ENCODE measurements around the gene NEK2.
"Not testable (repeated sequence)": the region's sequence is repeated elsewhere in the genome, so short reads cannot be mapped to it uniquely, and the experiment has no call there.

Gene NEK2

GRCh38 chr1:211703812-211704537 lies 28.6 kb upstream of the NEK2 start:
- DNase-seq, result no peak
- peaks cover 2% of the 10 kb centered on the region for H3K4me1 Mint-ChIP-seq (ENCODE audit: low read depth)
- peaks cover 3% of the 10 kb centered on the region for H3K27me3 Mint-ChIP-seq
- H3K4me3 Mint-ChIP-seq, result no peak overlapping the region
- no peaks in the 10 kb centered on the region for H3K36me3 Mint-ChIP-seq (ENCODE audit: low read depth)
- no peaks in the 10 kb centered on the region for H3K9me3 Mint-ChIP-seq
- no peak overlapping the region for H3K27ac Mint-ChIP-seq

GRCh38 chr1:211701733-211702132 lies 26.3 kb upstream of the NEK2 start:
- peaks cover 15% of the 10 kb centered on the region for H3K4me1 Mint-ChIP-seq (ENCODE audit: low read depth)
- no peak for DNase-seq
- H3K27me3 Mint-ChIP-seq, result peaks cover 3% of the 10 kb centered on the region
- no peak overlapping the region for H3K4me3 Mint-ChIP-seq
- no peak overlapping the region for H3K27ac Mint-ChIP-seq
- H3K9me3 Mint-ChIP-seq, result no peaks in the 10 kb centered on the region
- no peaks in the 10 kb centered on the region for H3K36me3 Mint-ChIP-seq (ENCODE audit: low read depth)

- no peak overlapping the region for H3K4me3 Mint-ChIP-seq
- no peak for DNase-seq
- H3K9me3 Mint-ChIP-seq, result no peaks in the 10 kb centered on the region
- no peaks in the 10 kb centered on the region for H3K36me3 Mint-ChIP-seq (ENCODE audit: low read depth)
- peaks cover 3% of the 10 kb centered on the region for H3K27me3 Mint-ChIP-seq
- H3K27ac Mint-ChIP-seq, result no peak overlapping the region
- peaks cover 28% of the 10 kb centered on the region for H3K4me1 Mint-ChIP-seq (ENCODE audit: low read depth)
Observed at GRCh38 chr1:211699059-211699458, 23.6 kb upstream of the NEK2 start.

- peak overlapping the region; percentile 51 for H3K4me3 Mint-ChIP-seq
- no peak overlapping the region for H3K27ac Mint-ChIP-seq
- no peaks in the 10 kb centered on the region for H3K36me3 Mint-ChIP-seq (ENCODE audit: low read depth)
- peaks cover 3% of the 10 kb centered on the region for H3K27me3 Mint-ChIP-seq
- no peaks in the 10 kb centered on the region for H3K9me3 Mint-ChIP-seq
- peak; percentile 90 for DNase-seq
- peaks cover 30% of the 10 kb centered on the region for H3K4me1 Mint-ChIP-seq (ENCODE audit: low read depth)
Observed at GRCh38 chr1:211698161-211699026, 23.0 kb upstream of the NEK2 start.

- H3K4me3 Mint-ChIP-seq, result no peak overlapping the region
- no peak overlapping the region for H3K27ac Mint-ChIP-seq
- no peaks in the 10 kb centered on the region for H3K9me3 Mint-ChIP-seq
- peaks cover 30% of the 10 kb centered on the region for H3K4me1 Mint-ChIP-seq (ENCODE audit: low read depth)
- H3K27me3 Mint-ChIP-seq, result peaks cover 3% of the 10 kb centered on the region
- H3K36me3 Mint-ChIP-seq (ENCODE audit: low read depth), result no peaks in the 10 kb centered on the region
- no peak for DNase-seq
Observed at GRCh38 chr1:211697356-211697755, 21.9 kb upstream of the NEK2 start.

- H3K4me1 Mint-ChIP-seq (ENCODE audit: low read depth), result peaks cover 30% of the 10 kb centered on the region
- no peaks in the 10 kb centered on the region for H3K9me3 Mint-ChIP-seq
- H3K27ac Mint-ChIP-seq, result no peak overlapping the region
- H3K27me3 Mint-ChIP-seq, result peaks cover 3% of the 10 kb centered on the region
- no peaks in the 10 kb centered on the region for H3K36me3 Mint-ChIP-seq (ENCODE audit: low read depth)
- no peak overlapping the region for H3K4me3 Mint-ChIP-seq
- DNase-seq, result no peak
Observed at GRCh38 chr1:211695135-211695816, 19.9 kb upstream of the NEK2 start.

GRCh38 chr1:211693911-211694310 lies 18.5 kb upstream of the NEK2 start:
- not testable (repeated sequence) for H3K27me3 Mint-ChIP-seq; H3K9me3 Mint-ChIP-seq; H3K36me3 Mint-ChIP-seq (ENCODE audit: low read depth); DNase-seq; H3K27ac Mint-ChIP-seq; H3K4me3 Mint-ChIP-seq
- H3K4me1 Mint-ChIP-seq (ENCODE audit: low read depth), result peaks cover 28% of the 10 kb centered on the region

- Mint-ChIP-seq H3K27ac (no peak overlapping the region), H3K36me3 (ENCODE audit: low read depth) (no peaks in the 10 kb centered on the region), H3K4me3 (no peak overlapping the region), H3K9me3 (no peaks in the 10 kb centered on the region), H3K27me3 (no peaks in the 10 kb centered on the region), H3K4me1 (ENCODE audit: low read depth) (peaks cover 13% of the 10 kb centered on the region)
- no peak for DNase-seq
Observed at GRCh38 chr1:211688421-211688820, 13.0 kb upstream of the NEK2 start.

- Mint-ChIP-seq H3K9me3 (no peaks in the 10 kb centered on the region), H3K27me3 (no peaks in the 10 kb centered on the region), H3K4me1 (ENCODE audit: low read depth) (peaks cover 13% of the 10 kb centered on the region), H3K4me3 (peak overlapping the region; percentile 15), H3K36me3 (ENCODE audit: low read depth) (no peaks in the 10 kb centered on the region), H3K27ac (peak overlapping the region; percentile 76)
- DNase-seq, result no peak
Observed at GRCh38 chr1:211687462-211688215, 12.2 kb upstream of the NEK2 start.

GRCh38 chr1:211685823-211686222 lies 10.4 kb upstream of the NEK2 start:
- Mint-ChIP-seq H3K36me3 (ENCODE audit: low read depth) (no peaks in the 10 kb centered on the region), H3K27ac (no peak overlapping the region), H3K9me3 (no peaks in the 10 kb centered on the region), H3K4me3 (no peak overlapping the region), H3K4me1 (ENCODE audit: low read depth) (peaks cover 23% of the 10 kb centered on the region), H3K27me3 (no peaks in the 10 kb centered on the region)
- DNase-seq, result no peak

GRCh38 chr1:211684791-211685190 lies 9.4 kb upstream of the NEK2 start:
- H3K27ac Mint-ChIP-seq, result no peak overlapping the region
- no peaks in the 10 kb centered on the region for H3K27me3 Mint-ChIP-seq
- H3K9me3 Mint-ChIP-seq, result no peaks in the 10 kb centered on the region
- peaks cover 26% of the 10 kb centered on the region for H3K4me1 Mint-ChIP-seq (ENCODE audit: low read depth)
- H3K36me3 Mint-ChIP-seq (ENCODE audit: low read depth), result no peaks in the 10 kb centered on the region
- H3K4me3 Mint-ChIP-seq, result no peak overlapping the region
- DNase-seq, result no peak

GRCh38 chr1:211684331-211684730 lies 8.9 kb upstream of the NEK2 start:
- Mint-ChIP-seq H3K36me3 (ENCODE audit: low read depth) (no peaks in the 10 kb centered on the region), H3K27me3 (no peaks in the 10 kb centered on the region), H3K9me3 (no peaks in the 10 kb centered on the region), H3K27ac (no peak overlapping the region), H3K4me1 (ENCODE audit: low read depth) (peaks cover 26% of the 10 kb centered on the region), H3K4me3 (no peak overlapping the region)
- no peak for DNase-seq

GRCh38 chr1:211683396-211684297 lies 8.2 kb upstream of the NEK2 start:
- H3K36me3 Mint-ChIP-seq (ENCODE audit: low read depth), result no peaks in the 10 kb centered on the region
- H3K27ac Mint-ChIP-seq, result no peak overlapping the region
- H3K27me3 Mint-ChIP-seq, result no peaks in the 10 kb centered on the region
- H3K4me3 Mint-ChIP-seq, result no peak overlapping the region
- DNase-seq, result no peak
- no peaks in the 10 kb centered on the region for H3K9me3 Mint-ChIP-seq
- peaks cover 26% of the 10 kb centered on the region for H3K4me1 Mint-ChIP-seq (ENCODE audit: low read depth)
